Endothelial cell of umbilical vein (primary cell): ENCODE measurements around the gene HSF2. TPM values are rescaled to one million over a fixed set of nuclear protein-coding genes. Genes with fewer than 3 reads are reported as not detected.

ENCODE experiments used
- BruUV-seq: library from RNA; stranded (reverse); fragments of 400-500 nt; replicated peaks from 2 replicates; lab custom pipeline; 2021; lab: Mats Ljungman, UMichigan
- CTCF ChIA-PET: fragments of 300-600, 350-600 bp; sonication (Branson Sonifier 250); formaldehyde crosslinking; loops from one replicate; lab custom pipeline; 2021; ENCODE audit warnings: antibody characterized with exemption, inconsistent platforms; lab: Charles Lee
- POLR2A ChIA-PET: fragments of 300-600, 350-600 bp; sonication (Branson Sonifier 250); formaldehyde crosslinking; loops from one replicate; lab custom pipeline; 2021; ENCODE audit warnings: antibody characterized with exemption, inconsistent platforms; lab: Charles Lee
- DNase-seq: peaks from one replicate; pipeline ENCODE4 v3.0.0-alpha.2; 2011; ENCODE audit warnings: low read depth, low spot score
- FAIRE-seq: peaks from 2 replicates; lab custom pipeline; 2011; peaks lifted over from hg19 to GRCh38; lab: Jason Lieb, UNC
- H2AFZ ChIP-seq: 2 replicates; pipeline ENCODE4 v1.6.0; 2012; ENCODE audit warnings: low read depth, low read length, control low read depth, inconsistent platforms
- H3K27ac ChIP-seq: 2 replicates; pipeline ENCODE4 v1.5.1; 2011; ENCODE audit warnings: low read depth, mild to moderate bottlenecking, control low read depth, low read length, moderate library complexity; ENCODE audit not compliant: insufficient read depth
- H3K27me3 ChIP-seq, 2 experiments: 2 replicates each; pipeline versions ENCODE4 v1.6.0 to v1.6.1; 2011; ENCODE audit warnings: low read length in 2 of 2, mixed read lengths in 1 of 2; ENCODE audit not compliant: control insufficient read depth in 2 of 2, insufficient read depth in 2 of 2
- H3K36me3 ChIP-seq, 2 experiments: 2 replicates in 1 of 2; 3 replicates in 1 of 2; pipeline ENCODE4 v1.5.1; 2011; ENCODE audit warnings: low read length in 2 of 2, mild to moderate bottlenecking in 1 of 2, moderate library complexity in 1 of 2; ENCODE audit not compliant: control insufficient read depth in 2 of 2, insufficient read depth in 2 of 2; ENCODE audit errors: extremely low read depth in 1 of 2
- H3K4me1 ChIP-seq: 3 replicates; pipeline ENCODE4 v1.5.1; 2011; ENCODE audit warnings: mild to moderate bottlenecking, low read length; ENCODE audit not compliant: control insufficient read depth, insufficient read depth; ENCODE audit errors: extremely low read depth
- H3K4me2 ChIP-seq: 2 replicates; pipeline ENCODE4 v1.6.1; 2011; ENCODE audit warnings: low read length, control low read depth, mixed read lengths; ENCODE audit not compliant: insufficient read depth
- H3K4me3 ChIP-seq, 3 experiments: fragments of 200-600 bp in 1 of 3; sonication (generic), shearing (Covaris generic) in 1 of 3; replicated peaks in 1 of 3; 2 replicates each; pipeline ENCODE4 v1.5.1; 2011 to 2016; ENCODE audit warnings: control low read depth in 3 of 3, low read length in 3 of 3, mild to moderate bottlenecking in 2 of 3, inconsistent platforms in 1 of 3, low read depth in 1 of 3, moderate library complexity in 1 of 3; ENCODE audit not compliant: insufficient read depth in 1 of 3
- H3K79me2 ChIP-seq: 2 replicates; pipeline ENCODE4 v1.6.0; 2012; ENCODE audit warnings: low read length, inconsistent platforms; ENCODE audit not compliant: control insufficient read depth, insufficient read depth
- H3K9ac ChIP-seq: replicated peaks from 2 replicates; pipeline ENCODE3; 2011; ENCODE audit warnings: low read length, control low read depth; ENCODE audit not compliant: insufficient read depth; ENCODE audit errors: extremely low read depth
- H3K9me1 ChIP-seq: replicated peaks from 3 replicates; pipeline ENCODE4 v1.6.0; 2011; ENCODE audit warnings: mild to moderate bottlenecking, low read length; ENCODE audit not compliant: control insufficient read depth, insufficient read depth; ENCODE audit errors: extremely low read depth
- H3K9me3 ChIP-seq: replicated peaks from 2 replicates; pipeline ENCODE4 v1.5.1; 2012; ENCODE audit warnings: low read length, inconsistent platforms; ENCODE audit not compliant: control insufficient read depth, insufficient read depth
- H4K20me1 ChIP-seq: replicated peaks from 2 replicates; pipeline ENCODE3; 2011; ENCODE audit warnings: mild to moderate bottlenecking, low read length; ENCODE audit not compliant: control insufficient read depth, insufficient read depth; ENCODE audit errors: extremely low read depth
- EZH2 ChIP-seq: IDR thresholded peaks from 2 replicates; pipeline ENCODE4 v1.6.1; 2012; ENCODE audit warnings: borderline replicate concordance, low read depth, mild to moderate bottlenecking, moderate library complexity, low read length, inconsistent platforms; ENCODE audit not compliant: severe bottlenecking
- FOS ChIP-seq: IDR thresholded peaks from 2 replicates; pipeline ENCODE4 v1.6.1; 2011; ENCODE audit warnings: mild to moderate bottlenecking, low read length, moderate library complexity, borderline replicate concordance; ENCODE audit not compliant: insufficient read depth
- GATA2 ChIP-seq: IDR thresholded peaks from 2 replicates; pipeline ENCODE4 v1.7.0; 2011; ENCODE audit warnings: low read depth, mild to moderate bottlenecking, moderate library complexity, mixed read lengths, low read length; ENCODE audit not compliant: insufficient read length, insufficient read depth
- JUN ChIP-seq: IDR thresholded peaks from 2 replicates; pipeline ENCODE4 v1.6.1; 2011; ENCODE audit warnings: borderline replicate concordance, low read depth; ENCODE audit not compliant: insufficient read length, insufficient read depth
- MYC ChIP-seq: IDR thresholded peaks from one replicate; pipeline ENCODE4 v1.6.1; 2011; ENCODE audit warnings: mild to moderate bottlenecking, low read depth, low read length
- POLR2A ChIP-seq: IDR thresholded peaks from 2 replicates; pipeline ENCODE4 v1.6.1; 2012; ENCODE audit warnings: low read depth, mild to moderate bottlenecking, control low read depth, low read length
- POLR2AphosphoS5 ChIP-seq: IDR thresholded peaks from 2 replicates; pipeline ENCODE4 v1.6.1; 2012; ENCODE audit warnings: low read depth, mild to moderate bottlenecking, control low read depth, low read length, moderate library complexity; ENCODE audit not compliant: insufficient read depth
- dilution Hi-C: fragments of 300-500 bp; cut with MboI; formaldehyde crosslinking; loops from one replicate; pipeline ENCODE4 v1.15.0; 2019; ENCODE audit warnings: low sequenced_read_pairs; ENCODE audit not compliant: extremely low pct_ligation_motif_present
- intact Hi-C: fragments of 100-400 bp; cut with micrococcal nuclease; formaldehyde crosslinking; loops from one replicate; pipeline ENCODE4 v1.10.0; 2022
- polyA plus RNA-seq, 4 experiments: library from polyadenylated mRNA; depleted of rRNA in 3 of 4; stranded (reverse) in 3 of 4; unstranded in 1 of 4; fragments of >200 nt; gene quantifications; 2 replicates each; pipeline versions ENCODE4 v1.2.1 to v1.2.3, GENCODE V29; 2011 to 2012; ENCODE audit warnings: missing spikeins in 1 of 4
- total RNA-seq: library from RNA; stranded (reverse); gene quantifications from 2 replicates; pipeline ENCODE4 v1.2.3, GENCODE V29; 2021
- TF ChIP-seq, protein P1 (sequence below), 2 donors: IDR thresholded peaks; 1 replicate in 1 of 2; 2 replicates in 1 of 2; pipeline ENCODE4 v1.5.1; 2011; ENCODE audit warnings: low read length in 2 of 2, mild to moderate bottlenecking in 2 of 2, moderate library complexity in 2 of 2, control low read depth in 1 of 2, inconsistent platforms in 1 of 2, low read depth in 1 of 2; ENCODE audit not compliant: insufficient read depth in 1 of 2; ENCODE audit errors: extremely low read depth in 1 of 2
- TF ChIP-seq, protein P2 (sequence below): IDR thresholded peaks from 2 replicates; pipeline ENCODE4 v1.6.1; 2011; ENCODE audit not compliant: insufficient read depth, insufficient read length

The HSF2 gene
- total and polyA plus RNA-seq, 2 donors (not counting 3 experiments of a cell fraction or from before 2014, with no cell fraction given): 8.0 to 13.3 TPM

DNA sequence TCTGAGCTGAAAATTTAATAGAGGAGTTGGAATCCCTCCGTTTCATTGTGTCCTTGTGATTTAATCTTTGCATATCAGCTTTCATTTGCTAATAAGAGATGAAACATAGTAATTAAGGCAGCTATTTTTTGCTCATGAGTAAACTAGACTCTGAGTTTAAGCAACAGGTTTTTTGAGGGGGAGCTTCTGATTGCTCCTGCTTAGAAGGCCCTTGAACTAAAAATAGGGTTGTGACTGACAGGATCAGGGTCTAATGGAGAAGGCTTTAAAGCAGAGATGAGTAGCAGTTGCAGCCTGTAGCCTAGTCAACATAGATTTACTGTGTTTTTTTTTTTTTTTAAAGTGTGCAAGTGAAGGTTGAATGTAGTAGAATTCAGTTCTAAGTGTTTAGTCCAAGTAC lies 17.4 kb downstream of the HSF2 start:
- Histone ChIP-seq H3K9me1 (no peaks in the 10 kb centered on the region), H3K4me2 (no peak overlapping the region), H3K79me2 (no peaks in the 10 kb centered on the region), H3K27ac (no peak overlapping the region), H3K36me3 (peaks cover 3 to 6% of the 10 kb centered on the region in 2 experiments), H3K4me3 (no peak overlapping the region), H3K4me1 (no peaks in the 10 kb centered on the region), H2AFZ (no peak overlapping the region), H3K27me3 (no peaks in the 10 kb centered on the region), H4K20me1 (no peaks in the 10 kb centered on the region), H3K9ac (no peak overlapping the region), H3K9me3 (no peaks in the 10 kb centered on the region)
- intact Hi-C loops: no loop called here
- CTCF ChIA-PET: interaction anchor here (1.0 kb wide), 1 partner anchor 9 kb away, joined by 3 read pairs; no protein-coding TSS in a partner anchor
- FAIRE-seq (no peak), DNase-seq (no peak)
- POLR2A ChIA-PET: no interaction called here
- no peak for TF ChIP-seq POLR2AphosphoS5
- no peak for TF ChIP-seq EZH2
- TF ChIP-seq GATA2: no peak
- no peak for TF ChIP-seq JUN
- TF ChIP-seq, protein P1, sequence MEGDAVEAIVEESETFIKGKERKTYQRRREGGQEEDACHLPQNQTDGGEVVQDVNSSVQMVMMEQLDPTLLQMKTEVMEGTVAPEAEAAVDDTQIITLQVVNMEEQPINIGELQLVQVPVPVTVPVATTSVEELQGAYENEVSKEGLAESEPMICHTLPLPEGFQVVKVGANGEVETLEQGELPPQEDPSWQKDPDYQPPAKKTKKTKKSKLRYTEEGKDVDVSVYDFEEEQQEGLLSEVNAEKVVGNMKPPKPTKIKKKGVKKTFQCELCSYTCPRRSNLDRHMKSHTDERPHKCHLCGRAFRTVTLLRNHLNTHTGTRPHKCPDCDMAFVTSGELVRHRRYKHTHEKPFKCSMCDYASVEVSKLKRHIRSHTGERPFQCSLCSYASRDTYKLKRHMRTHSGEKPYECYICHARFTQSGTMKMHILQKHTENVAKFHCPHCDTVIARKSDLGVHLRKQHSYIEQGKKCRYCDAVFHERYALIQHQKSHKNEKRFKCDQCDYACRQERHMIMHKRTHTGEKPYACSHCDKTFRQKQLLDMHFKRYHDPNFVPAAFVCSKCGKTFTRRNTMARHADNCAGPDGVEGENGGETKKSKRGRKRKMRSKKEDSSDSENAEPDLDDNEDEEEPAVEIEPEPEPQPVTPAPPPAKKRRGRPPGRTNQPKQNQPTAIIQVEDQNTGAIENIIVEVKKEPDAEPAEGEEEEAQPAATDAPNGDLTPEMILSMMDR (IDR thresholded peaks at IDR 0.05; ENCODE audit: extremely low read depth in 1 of 2, insufficient read depth in 1 of 2, low read depth in 1 of 2, low read length in 2 of 2): no peak
- no peak for TF ChIP-seq FOS
- TF ChIP-seq MYC: no peak
- TF ChIP-seq, protein P2, sequence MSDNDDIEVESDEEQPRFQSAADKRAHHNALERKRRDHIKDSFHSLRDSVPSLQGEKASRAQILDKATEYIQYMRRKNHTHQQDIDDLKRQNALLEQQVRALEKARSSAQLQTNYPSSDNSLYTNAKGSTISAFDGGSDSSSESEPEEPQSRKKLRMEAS: no peak
- no peak for TF ChIP-seq POLR2A
- no TSS peak for BruUV-seq
- dilution Hi-C loops: no loop called here
